NCI-H510A (cell line): Measurements from ENCODE around the gene GPLD1.

ENCODE experiments used
- DNase-seq: peaks from one replicate; lab custom pipeline; 2025; lab: John Stamatoyannopoulos, UW

Gene GPLD1

GRCh38 chr6:24497254-24497970 lies 8.0 kb upstream of the GPLD1 start:
- DNase-seq = no peak

- DNase-seq = peak; percentile 64
Measured at GRCh38 chr6:24494821-24495795, 5.7 kb upstream of the GPLD1 start, which contains the start of gene ALDH5A1. Gene ALDH5A1 (plus strand): TSS chr6:24494969. CDS start chr6:24494997, 28 bp downstream.

- no peak for DNase-seq
Measured at GRCh38 chr6:24493945-24494820, 4.8 kb upstream of the GPLD1 start.

- no peak for DNase-seq
Measured at GRCh38 chr6:24492475-24492874, 3.1 kb upstream of the GPLD1 start.

GRCh38 chr6:24490948-24491347 lies 1.6 kb upstream of the GPLD1 start:
- no peak for DNase-seq

GRCh38 chr6:24489881-24490280 lies 503 bp upstream of the GPLD1 start:
- DNase-seq = no peak

GRCh38 chr6:24486065-24486464 lies 3.3 kb downstream of the GPLD1 start:
- no peak for DNase-seq

GRCh38 chr6:24484657-24485323 lies 4.6 kb downstream of the GPLD1 start:
- no peak for DNase-seq

- DNase-seq = no peak
Measured at GRCh38 chr6:24481449-24481848, 7.9 kb downstream of the GPLD1 start.

GRCh38 chr6:24480705-24481104 lies 8.7 kb downstream of the GPLD1 start:
- no peak for DNase-seq

GRCh38 chr6:24478903-24479302 lies 10.5 kb downstream of the GPLD1 start:
- DNase-seq = no peak

- no peak for DNase-seq
Measured at GRCh38 chr6:24477070-24477469, 12.3 kb downstream of the GPLD1 start.

- no peak for DNase-seq
Measured at GRCh38 chr6:24476631-24477030, 12.7 kb downstream of the GPLD1 start.

GRCh38 chr6:24472181-24472580 lies 17.2 kb downstream of the GPLD1 start:
- DNase-seq = no peak

GRCh38 chr6:24469811-24470210 lies 19.6 kb downstream of the GPLD1 start:
- no peak for DNase-seq

- DNase-seq = no peak
Measured at GRCh38 chr6:24464253-24465038, 24.9 kb downstream of the GPLD1 start.

- DNase-seq = no peak
Measured at GRCh38 chr6:24460966-24461365, 28.4 kb downstream of the GPLD1 start.

GRCh38 chr6:24458941-24459340 lies 30.4 kb downstream of the GPLD1 start:
- DNase-seq = no peak

GRCh38 chr6:24458134-24458533 lies 31.2 kb downstream of the GPLD1 start:
- DNase-seq = no peak

- DNase-seq = no peak
Measured at GRCh38 chr6:24455061-24455460, 34.3 kb downstream of the GPLD1 start.

- no peak for DNase-seq
Measured at GRCh38 chr6:24454452-24454851, 34.9 kb downstream of the GPLD1 start.
